A549 (cell line): ENCODE data around the gene DLG1. TPM values are rescaled to one million over a fixed set of nuclear protein-coding genes. Genes with fewer than 3 reads are reported as not detected.

Experiments used
- ATAC-seq, 2 experiments: fragments of 200-7000 bp in 1 of 2; fragments of >200 bp in 1 of 2; cut with Nextera tagmentation in 1 of 2; cut with Tn5 transposase in 1 of 2; 3 replicates each; pipeline versions ENCODE4 v1.8.0 to v1.9.1; 2018 to 2020; ENCODE audit warnings: mild to moderate bottlenecking in 1 of 2, moderate library complexity in 1 of 2
- CTCF ChIA-PET: fragments of 300-600 bp; sonication (Branson Sonifier 250); formaldehyde crosslinking; extraction: SDS; loops from one replicate; lab custom pipeline; 2021; ENCODE audit warnings: antibody characterized with exemption, inconsistent platforms; lab: Yijun Ruan, JAX
- POLR2A ChIA-PET: fragments of 350-600 bp; formaldehyde crosslinking; extraction: SDS; loops from one replicate; lab custom pipeline; 2021; ENCODE audit warnings: antibody characterized with exemption, inconsistent platforms; lab: Yijun Ruan, JAX
- DNase-seq, 2 experiments: peaks; one replicate each; pipeline versions ENCODE4 v3.0.0 to v3.0.0-alpha.2; 2011 to 2016; ENCODE audit warnings: low read depth in 1 of 2, low spot score in 1 of 2
- FAIRE-seq: peaks from 2 replicates; lab custom pipeline; 2011; peaks lifted over from hg19 to GRCh38; lab: Jason Lieb, UNC
- H3K27ac ChIP-seq, 2 experiments: fragments of >200 bp; sonication (Bioruptor Twin); formaldehyde crosslinking; 3 replicates each; pipeline ENCODE4 v1.5.1; 2016 to 2017
- H3K4me1 ChIP-seq: fragments of >200 bp; sonication (Bioruptor Twin); formaldehyde crosslinking; 3 replicates; pipeline ENCODE4 v1.6.1; 2016
- H3K4me2 ChIP-seq: fragments of >200 bp; sonication (Bioruptor Twin); formaldehyde crosslinking; 3 replicates; pipeline ENCODE4 v1.6.1; 2016
- H3K4me3 ChIP-seq: fragments of >200 bp; sonication (Bioruptor Twin); formaldehyde crosslinking; 3 replicates; pipeline ENCODE4 v1.5.1; 2016
- H3K9me3 ChIP-seq: fragments of >200 bp; sonication (Bioruptor Twin); formaldehyde crosslinking; 3 replicates; pipeline ENCODE4 v1.6.1; 2016
- CHD2 ChIP-seq: fragments of 150-350 bp; IDR thresholded peaks from 2 replicates; pipeline ENCODE4 v1.6.1; 2014; ENCODE audit warnings: low read length; ENCODE audit not compliant: partially characterized antibody
- EHF ChIP-seq: fragments of 250-450 bp; sonication (Bioruptor Pico); IDR thresholded peaks from 2 replicates; pipeline ENCODE4 v1.5.0; 2020; ENCODE audit warnings: mild to moderate bottlenecking
- FOSL2 ChIP-seq, 2 experiments: fragments of 450-650 bp in 1 of 2; fragments of >200 bp in 1 of 2; sonication (Bioruptor Twin) in 1 of 2; formaldehyde crosslinking; IDR thresholded peaks; 2 replicates each; pipeline versions ENCODE4 v1.5.0 to v1.6.1; 2016 to 2020; ENCODE audit warnings: mild to moderate bottlenecking in 1 of 2, moderate library complexity in 1 of 2
- HMGXB4 ChIP-seq: fragments of 250-450 bp; sonication (Bioruptor Pico); IDR thresholded peaks from 2 replicates; pipeline ENCODE4 v1.5.0; 2021; ENCODE audit warnings: mild to moderate bottlenecking, moderate library complexity, borderline replicate concordance
- KDM5A ChIP-seq: fragments of 200-600 bp; sonication (generic); IDR thresholded peaks from 2 replicates; pipeline ENCODE4 v1.6.1; 2016; ENCODE audit warnings: antibody characterized with exemption, mild to moderate bottlenecking
- MAFK ChIP-seq: fragments of 450-650 bp; IDR thresholded peaks from 2 replicates; pipeline ENCODE4 v1.6.1; 2014; ENCODE audit not compliant: partially characterized antibody
- MAZ ChIP-seq: fragments of 150-350 bp; IDR thresholded peaks from 2 replicates; pipeline ENCODE4 v1.6.1; 2014; ENCODE audit warnings: antibody characterized with exemption, low read depth, low read length, borderline replicate concordance
- NR3C1 ChIP-seq: fragments of >200 bp; sonication (Bioruptor Twin); formaldehyde crosslinking; IDR thresholded peaks from 3 replicates; pipeline ENCODE4 v1.6.1; 2017
- PHF8 ChIP-seq: fragments of 200-600 bp; sonication (generic); IDR thresholded peaks from 2 replicates; pipeline ENCODE4 v1.6.1; 2016; ENCODE audit warnings: low read depth, mild to moderate bottlenecking, antibody characterized with exemption, moderate library complexity, borderline replicate concordance
- POLR2AphosphoS2 ChIP-seq: conservative IDR thresholded peaks from 2 replicates; pipeline ENCODE4 v1.6.1; 2012; ENCODE audit warnings: low read length, improper control_type of control experiment, inconsistent platforms
- REST ChIP-seq: fragments of 200-600 bp; sonication (generic); IDR thresholded peaks from 2 replicates; pipeline ENCODE4 v1.6.1; 2016; ENCODE audit warnings: antibody characterized with exemption, mild to moderate bottlenecking, moderate library complexity
- TFCP2L1 ChIP-seq: fragments of 250-450 bp; sonication (Bioruptor Pico); IDR thresholded peaks from 2 replicates; pipeline ENCODE4 v1.5.0; 2021; ENCODE audit warnings: mild to moderate bottlenecking
- ZC3H11A ChIP-seq: fragments of 450-650 bp; IDR thresholded peaks from 2 replicates; pipeline ENCODE4 v1.6.1; 2014; ENCODE audit warnings: antibody characterized with exemption, mild to moderate bottlenecking
- WGBS: methylation state at CpG from one replicate; pipeline ENCODE4 v1.1.6; 2017; ENCODE audit errors: missing lambda C conversion rate; 5-methylcytosine and 5-hydroxymethylcytosine counted together
- polyA plus RNA-seq, 4 experiments: library from polyadenylated mRNA; depleted of rRNA in 3 of 4; stranded (reverse); fragments of >200 nt; fragmentation: RNase III in 1 of 4; extraction: RNeasy Plus Mini Kit Qiagen cat#74134 plus additional on column Dnase treatment in 1 of 4; gene quantifications; 2 replicates in 3 of 4; 3 replicates in 1 of 4; pipeline ENCODE4 v1.2.3, GENCODE V29; 2011 to 2017
- TF ChIP-seq, protein P1 (sequence below): fragments of 450-650 bp; IDR thresholded peaks from 2 replicates; pipeline ENCODE4 v1.6.1; 2014; ENCODE audit warnings: antibody characterized with exemption

The DLG1 gene
- polyA plus RNA-seq, 2 of the 4 experiments (the other 2 are of a cell fraction) = 27.0 to 33.9 TPM

DNA sequence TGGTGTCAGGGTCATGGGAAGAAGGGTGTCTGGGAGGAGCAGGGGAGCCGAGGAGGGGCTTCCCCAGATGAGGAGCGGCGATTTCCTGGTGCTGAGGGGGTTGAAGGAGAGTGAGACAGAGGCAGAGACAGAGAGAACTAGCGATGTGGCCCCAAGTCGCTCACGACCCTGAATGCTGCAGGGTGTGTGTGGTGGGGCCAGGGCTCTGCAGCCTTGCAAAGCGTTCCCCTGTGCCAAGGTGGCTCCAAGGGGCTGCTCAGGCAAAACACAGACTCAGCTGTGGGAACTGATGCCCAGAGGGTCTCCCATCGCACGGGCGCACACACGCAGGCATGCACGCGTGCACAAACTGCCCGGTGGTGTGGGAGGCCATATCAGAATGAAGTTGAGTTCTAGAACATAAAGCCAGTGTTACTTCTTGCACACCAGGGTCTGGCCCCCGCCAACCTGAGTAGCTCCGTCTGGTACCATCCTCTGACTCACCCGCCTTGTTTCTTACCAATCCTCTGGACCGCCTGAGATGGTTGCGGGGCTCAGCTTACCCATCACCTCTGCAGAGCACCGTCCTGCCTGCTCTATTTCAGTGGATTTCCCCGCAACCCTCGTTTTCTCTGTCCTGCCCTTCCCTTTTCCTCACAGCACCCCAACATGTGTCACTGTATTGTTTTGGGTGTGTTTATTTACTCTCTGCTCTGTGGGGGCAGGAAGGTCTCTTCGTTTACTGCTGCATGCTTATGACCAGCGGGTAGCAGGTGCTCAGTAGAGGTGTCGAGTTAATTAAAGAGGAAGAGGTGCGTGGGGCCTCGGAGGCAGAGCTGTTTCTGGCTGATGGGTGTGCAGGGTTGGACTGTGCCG, 273.3 kb downstream of the DLG1 start:
- no peak for ATAC-seq
- 93% methylated on average over 23 of the region's 28 CpGs for WGBS

DNA sequence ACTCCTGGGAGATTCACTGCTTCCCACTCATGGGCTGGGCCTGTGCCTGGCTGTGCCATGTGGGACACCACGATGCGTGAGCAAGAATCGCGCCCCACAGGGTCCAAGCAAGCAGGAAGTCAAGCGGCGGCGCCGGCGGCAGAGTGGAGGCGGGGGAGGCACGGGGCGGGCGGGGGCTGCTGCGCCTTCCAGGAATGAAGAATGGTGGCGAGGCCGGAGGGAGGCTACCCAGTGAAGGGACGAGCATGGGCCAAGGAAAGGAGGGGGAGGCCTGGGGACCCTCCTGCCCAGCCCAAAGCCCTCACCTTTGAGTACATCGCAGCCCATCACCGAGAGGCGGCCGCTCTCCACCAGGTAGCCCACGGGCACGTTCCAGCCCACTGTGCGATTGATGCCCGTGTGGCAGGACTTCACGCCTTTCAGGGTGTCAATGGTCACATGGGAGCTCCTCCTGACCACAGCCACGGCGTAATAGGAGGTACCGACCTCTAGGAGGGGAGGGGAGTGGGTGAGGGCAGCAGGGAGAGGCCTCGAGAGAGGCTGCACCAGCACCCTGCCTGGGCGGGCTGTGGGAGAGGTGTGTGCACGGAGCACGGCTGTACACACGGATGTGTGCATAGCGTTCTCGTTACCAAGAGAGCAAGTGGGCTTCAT, 274.3 kb downstream of the DLG1 start:
- POLR2A ChIA-PET = no interaction called here
- no peak for ATAC-seq
- H3K4me1 ChIP-seq = peaks cover 8% of the 10 kb centered on the region; the same call in 1 of the 3 replicates

More for the DNA sequence above, 273.3 kb downstream of the DLG1 start:
- POLR2A ChIA-PET = no interaction called here
- CTCF ChIA-PET = interaction anchor here (3.1 kb wide), 1 partner anchor 21 kb away, joined by 8 read pairs; no protein-coding TSS in a partner anchor
- FAIRE-seq (no peak), DNase-seq (no peak)
- TF ChIP-seq REST (no peak), NR3C1 (no peak), CHD2 (no peak), ZC3H11A (no peak), PHF8 (no peak), HMGXB4 (CRISPR knock-in tag) (no peak), EHF (CRISPR knock-in tag) (no peak), KDM5A (no peak), FOSL2 (IDR thresholded peaks at IDR 0.05) (no peak), FOSL2 (CRISPR knock-in tag; IDR thresholded peaks at IDR 0.05) (no peak), TFCP2L1 (CRISPR knock-in tag) (no peak)
- Histone ChIP-seq H3K4me3 (no peak overlapping the region), H3K9me3 (no peaks in the 10 kb centered on the region), H3K27ac (no peak overlapping the region), H3K4me2 (no peak overlapping the region), H3K4me1 (peaks cover 12% of the 10 kb centered on the region; the same call in 2 of the 3 replicates)

More for the DNA sequence above, 274.3 kb downstream of the DLG1 start:
- no peak overlapping the region for H3K27ac ChIP-seq
- WGBS = 91% methylated on average over 22 of the region's 36 CpGs
- FAIRE-seq (no peak), DNase-seq (no peak)
- H3K4me2 ChIP-seq = no peak overlapping the region
- TF ChIP-seq MAFK (no peak), POLR2AphosphoS2 (no peak), REST (no peak), TFCP2L1 (CRISPR knock-in tag) (no peak), MAZ (no peak)
- TF ChIP-seq, protein P1, sequence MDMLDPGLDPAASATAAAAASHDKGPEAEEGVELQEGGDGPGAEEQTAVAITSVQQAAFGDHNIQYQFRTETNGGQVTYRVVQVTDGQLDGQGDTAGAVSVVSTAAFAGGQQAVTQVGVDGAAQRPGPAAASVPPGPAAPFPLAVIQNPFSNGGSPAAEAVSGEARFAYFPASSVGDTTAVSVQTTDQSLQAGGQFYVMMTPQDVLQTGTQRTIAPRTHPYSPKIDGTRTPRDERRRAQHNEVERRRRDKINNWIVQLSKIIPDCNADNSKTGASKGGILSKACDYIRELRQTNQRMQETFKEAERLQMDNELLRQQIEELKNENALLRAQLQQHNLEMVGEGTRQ = no peak
- H3K4me3 ChIP-seq = no peak overlapping the region
- CTCF ChIA-PET = interaction anchor here (2.6 kb wide), 1 partner anchor 21 kb away, joined by 15 read pairs; no protein-coding TSS in a partner anchor
- H3K9me3 ChIP-seq = no peaks in the 10 kb centered on the region
